Neural cell (in vitro differentiated cells): Measurements from ENCODE around the gene ESPNL.

Source experiments
- CTCF ChIP-seq: fragments of 450-650 bp; IDR thresholded peaks from 2 replicates; pipeline ENCODE4 v1.5.1; 2014; ENCODE audit warnings: antibody characterized with exemption, mild to moderate bottlenecking, moderate library complexity; ENCODE audit not compliant: poor library complexity, severe bottlenecking
- EP300 ChIP-seq: fragments of 450-650 bp; conservative IDR thresholded peaks from 2 replicates; pipeline ENCODE4 v1.6.1; 2014; ENCODE audit warnings: antibody characterized with exemption, mild to moderate bottlenecking, moderate library complexity; ENCODE audit not compliant: poor library complexity, severe bottlenecking
- POLR2AphosphoS5 ChIP-seq: IDR thresholded peaks from 2 replicates; pipeline ENCODE4 v1.6.1; 2012

- no peak for TF ChIP-seq CTCF
- TF ChIP-seq EP300: no peak
- no peak for TF ChIP-seq POLR2AphosphoS5
Observed at GRCh38 chr2:238169048-238169707, 69.0 kb downstream of the ESPNL start.
